Measurements from ENCODE around the gene ATP5MG. TPM values are rescaled to one million over a fixed set of nuclear protein-coding genes. Genes with fewer than 3 reads are reported as not detected.
A peak's percentile ranks its signal among the peaks of the same experiment; 100 is the strongest.

The ATP5MG gene
- total RNA-seq, 1 experiment from 2014 or later: 205 TPM

DNA sequence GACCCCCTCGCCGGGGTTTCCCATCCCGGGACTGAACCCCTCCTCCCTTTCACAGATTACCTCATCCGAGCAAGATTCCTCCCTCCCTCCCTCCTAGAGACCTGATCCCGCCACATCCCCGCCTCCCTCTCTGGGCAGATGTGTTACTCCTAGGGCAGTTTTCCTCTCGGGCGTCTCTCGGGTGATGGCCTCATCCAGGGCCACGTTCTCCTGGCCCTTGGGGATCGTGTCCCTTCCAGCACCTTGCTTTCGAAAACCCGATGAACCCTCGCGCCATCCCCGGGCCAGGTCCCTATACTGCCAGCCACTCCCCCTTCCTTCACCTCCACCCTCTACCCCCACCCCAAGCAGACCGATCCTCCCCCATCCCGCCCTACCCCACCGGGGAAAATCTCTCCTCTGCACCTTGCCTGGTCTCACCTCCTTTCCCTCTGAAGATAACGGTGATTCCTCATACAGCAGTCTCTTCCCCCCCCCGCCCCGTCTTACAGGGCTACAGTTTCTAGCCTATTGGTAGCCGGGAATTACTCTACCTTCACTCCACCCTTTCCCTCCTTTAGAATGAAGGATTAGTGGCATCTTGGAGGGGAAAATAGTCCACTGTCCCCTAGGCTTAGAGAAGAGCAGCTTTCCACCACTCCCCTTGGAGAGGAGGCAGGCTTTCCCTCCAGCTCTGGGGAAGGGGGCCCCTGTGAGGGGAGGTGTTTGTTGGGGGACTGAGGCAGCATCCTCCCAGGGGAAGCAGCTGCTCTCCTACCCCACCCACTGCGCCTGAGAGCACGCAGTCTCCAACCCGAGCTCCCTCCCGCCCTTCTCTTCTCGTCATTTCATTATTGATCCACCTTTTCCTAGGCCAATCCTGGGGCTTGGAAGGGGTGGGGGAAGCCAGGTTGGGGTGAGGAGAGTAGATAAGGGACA is 36.1 kb downstream of the ATP5MG start:
- H3K4me1 ChIP-seq (ENCODE audit: control insufficient read depth in 1 of 2, insufficient read depth in 2 of 2, low read length in 2 of 2): peaks cover 16 to 36% of the 10 kb centered on the region in 2 experiments
- peak overlapping the region; percentile 69 to 83 for H3K4me3 ChIP-seq (replicated peaks in 1 of 2; ENCODE audit: low read depth in 1 of 2, low read length in 2 of 2)
- TF ChIP-seq, protein P1, sequence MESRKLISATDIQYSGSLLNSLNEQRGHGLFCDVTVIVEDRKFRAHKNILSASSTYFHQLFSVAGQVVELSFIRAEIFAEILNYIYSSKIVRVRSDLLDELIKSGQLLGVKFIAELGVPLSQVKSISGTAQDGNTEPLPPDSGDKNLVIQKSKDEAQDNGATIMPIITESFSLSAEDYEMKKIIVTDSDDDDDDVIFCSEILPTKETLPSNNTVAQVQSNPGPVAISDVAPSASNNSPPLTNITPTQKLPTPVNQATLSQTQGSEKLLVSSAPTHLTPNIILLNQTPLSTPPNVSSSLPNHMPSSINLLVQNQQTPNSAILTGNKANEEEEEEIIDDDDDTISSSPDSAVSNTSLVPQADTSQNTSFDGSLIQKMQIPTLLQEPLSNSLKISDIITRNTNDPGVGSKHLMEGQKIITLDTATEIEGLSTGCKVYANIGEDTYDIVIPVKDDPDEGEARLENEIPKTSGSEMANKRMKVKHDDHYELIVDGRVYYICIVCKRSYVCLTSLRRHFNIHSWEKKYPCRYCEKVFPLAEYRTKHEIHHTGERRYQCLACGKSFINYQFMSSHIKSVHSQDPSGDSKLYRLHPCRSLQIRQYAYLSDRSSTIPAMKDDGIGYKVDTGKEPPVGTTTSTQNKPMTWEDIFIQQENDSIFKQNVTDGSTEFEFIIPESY (IDR thresholded peaks at IDR 0.05; ENCODE audit: extremely low read depth, insufficient replicate concordance, low read length): no peak
- TF ChIP-seq ZNF274 (IDR thresholded peaks at IDR 0.05; ENCODE audit: low read depth, low read length) (no peak), TCF7L2 (IDR thresholded peaks at IDR 0.05; ENCODE audit: borderline replicate concordance, extremely low read depth, insufficient read depth, insufficient read length) (no peak), POLR2A (IDR thresholded peaks at IDR 0.05; ENCODE audit: borderline replicate concordance, extremely low read depth, insufficient read depth, insufficient read length) (no peak), SIN3A (IDR thresholded peaks at IDR 0.05; ENCODE audit: low read depth) (no peak), YY1 (IDR thresholded peaks at IDR 0.05; ENCODE audit: extremely low read depth, insufficient replicate concordance, low read depth, low read length) (no peak), EZH2 (IDR thresholded peaks at IDR 0.05) (no peak), EZH2phosphoT487 (IDR thresholded peaks at IDR 0.05; ENCODE audit: borderline replicate concordance) (no peak), SRF (IDR thresholded peaks at IDR 0.05; ENCODE audit: low read depth) (no peak), EGR1 (IDR thresholded peaks at IDR 0.05; ENCODE audit: low read depth) (no peak), CEBPB (IDR thresholded peaks at IDR 0.05; ENCODE audit: low read depth) (no peak), SP1 (IDR thresholded peaks at IDR 0.05; ENCODE audit: low read depth) (no peak), FOSL1 (IDR thresholded peaks at IDR 0.05; ENCODE audit: low read depth) (no peak)
- TF ChIP-seq, protein P2, sequence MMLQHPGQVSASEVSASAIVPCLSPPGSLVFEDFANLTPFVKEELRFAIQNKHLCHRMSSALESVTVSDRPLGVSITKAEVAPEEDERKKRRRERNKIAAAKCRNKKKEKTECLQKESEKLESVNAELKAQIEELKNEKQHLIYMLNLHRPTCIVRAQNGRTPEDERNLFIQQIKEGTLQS (IDR thresholded peaks at IDR 0.05): no peak
- TF ChIP-seq, protein P3, sequence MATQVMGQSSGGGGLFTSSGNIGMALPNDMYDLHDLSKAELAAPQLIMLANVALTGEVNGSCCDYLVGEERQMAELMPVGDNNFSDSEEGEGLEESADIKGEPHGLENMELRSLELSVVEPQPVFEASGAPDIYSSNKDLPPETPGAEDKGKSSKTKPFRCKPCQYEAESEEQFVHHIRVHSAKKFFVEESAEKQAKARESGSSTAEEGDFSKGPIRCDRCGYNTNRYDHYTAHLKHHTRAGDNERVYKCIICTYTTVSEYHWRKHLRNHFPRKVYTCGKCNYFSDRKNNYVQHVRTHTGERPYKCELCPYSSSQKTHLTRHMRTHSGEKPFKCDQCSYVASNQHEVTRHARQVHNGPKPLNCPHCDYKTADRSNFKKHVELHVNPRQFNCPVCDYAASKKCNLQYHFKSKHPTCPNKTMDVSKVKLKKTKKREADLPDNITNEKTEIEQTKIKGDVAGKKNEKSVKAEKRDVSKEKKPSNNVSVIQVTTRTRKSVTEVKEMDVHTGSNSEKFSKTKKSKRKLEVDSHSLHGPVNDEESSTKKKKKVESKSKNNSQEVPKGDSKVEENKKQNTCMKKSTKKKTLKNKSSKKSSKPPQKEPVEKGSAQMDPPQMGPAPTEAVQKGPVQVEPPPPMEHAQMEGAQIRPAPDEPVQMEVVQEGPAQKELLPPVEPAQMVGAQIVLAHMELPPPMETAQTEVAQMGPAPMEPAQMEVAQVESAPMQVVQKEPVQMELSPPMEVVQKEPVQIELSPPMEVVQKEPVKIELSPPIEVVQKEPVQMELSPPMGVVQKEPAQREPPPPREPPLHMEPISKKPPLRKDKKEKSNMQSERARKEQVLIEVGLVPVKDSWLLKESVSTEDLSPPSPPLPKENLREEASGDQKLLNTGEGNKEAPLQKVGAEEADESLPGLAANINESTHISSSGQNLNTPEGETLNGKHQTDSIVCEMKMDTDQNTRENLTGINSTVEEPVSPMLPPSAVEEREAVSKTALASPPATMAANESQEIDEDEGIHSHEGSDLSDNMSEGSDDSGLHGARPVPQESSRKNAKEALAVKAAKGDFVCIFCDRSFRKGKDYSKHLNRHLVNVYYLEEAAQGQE (IDR thresholded peaks at IDR 0.05; ENCODE audit: low read depth): no peak
- TF ChIP-seq, protein P4, sequence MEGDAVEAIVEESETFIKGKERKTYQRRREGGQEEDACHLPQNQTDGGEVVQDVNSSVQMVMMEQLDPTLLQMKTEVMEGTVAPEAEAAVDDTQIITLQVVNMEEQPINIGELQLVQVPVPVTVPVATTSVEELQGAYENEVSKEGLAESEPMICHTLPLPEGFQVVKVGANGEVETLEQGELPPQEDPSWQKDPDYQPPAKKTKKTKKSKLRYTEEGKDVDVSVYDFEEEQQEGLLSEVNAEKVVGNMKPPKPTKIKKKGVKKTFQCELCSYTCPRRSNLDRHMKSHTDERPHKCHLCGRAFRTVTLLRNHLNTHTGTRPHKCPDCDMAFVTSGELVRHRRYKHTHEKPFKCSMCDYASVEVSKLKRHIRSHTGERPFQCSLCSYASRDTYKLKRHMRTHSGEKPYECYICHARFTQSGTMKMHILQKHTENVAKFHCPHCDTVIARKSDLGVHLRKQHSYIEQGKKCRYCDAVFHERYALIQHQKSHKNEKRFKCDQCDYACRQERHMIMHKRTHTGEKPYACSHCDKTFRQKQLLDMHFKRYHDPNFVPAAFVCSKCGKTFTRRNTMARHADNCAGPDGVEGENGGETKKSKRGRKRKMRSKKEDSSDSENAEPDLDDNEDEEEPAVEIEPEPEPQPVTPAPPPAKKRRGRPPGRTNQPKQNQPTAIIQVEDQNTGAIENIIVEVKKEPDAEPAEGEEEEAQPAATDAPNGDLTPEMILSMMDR (IDR thresholded peaks at IDR 0.05 in 2 of 3, conservative IDR thresholded peaks at IDR 0.05 in 1 of 3; ENCODE audit: borderline replicate concordance in 1 of 3, insufficient read depth in 1 of 3, low read depth in 2 of 3, low read length in 2 of 3): no peak
- ChIA-PET POLR2A (no interaction called here), CTCF (no interaction called here), RAD21 (ENCODE audit: low non-redundant PET in 1 of 2, low total read pairs in 2 of 2, uncharacterized antibody in 2 of 2, unreplicated experiment in 2 of 2) (no interaction called here)
- peak overlapping the region; percentile 79 for H3K9ac ChIP-seq (ENCODE audit: low read length)
- peak; percentile 14; the same call in 1 of the 2 replicates for ATAC-seq
- H3K9me2 ChIP-seq (ENCODE audit: insufficient read depth): no peaks in the 10 kb centered on the region
- no peaks in the 10 kb centered on the region for H3K36me3 ChIP-seq (ENCODE audit: control insufficient read depth in 1 of 2, insufficient read depth in 2 of 2, low read length in 2 of 2)
- peaks cover 22% of the 10 kb centered on the region for H4K20me1 ChIP-seq (ENCODE audit: insufficient read depth)
- no peak overlapping the region for H2AFZ ChIP-seq (ENCODE audit: low read depth, low read length, poor library complexity, severe bottlenecking)
- H3K27me3 ChIP-seq (ENCODE audit: insufficient read depth, low read length): no peaks in the 10 kb centered on the region
- H3K27ac ChIP-seq (ENCODE audit: low read depth, low read length): peak overlapping the region; percentile 81
- no peak for DNase-seq (ENCODE audit: low read depth, low spot score)
- BruUV-seq (replicated peaks): TSS peak; percentile 28
- peak overlapping the region; percentile 92 for H3K4me2 ChIP-seq (ENCODE audit: low read length)
- intact Hi-C loops (cut with micrococcal nuclease): no loop called here
- peaks cover 59% of the 10 kb centered on the region for H3K79me2 ChIP-seq (ENCODE audit: insufficient read depth, low read length)
- no peaks in the 10 kb centered on the region for H3K9me3 ChIP-seq (ENCODE audit: control insufficient read depth in 1 of 2, insufficient read depth in 1 of 2, low read depth in 1 of 2, low read length in 2 of 2)
